Measurements from ENCODE around the gene SMG6.
A peak's percentile ranks its signal among the peaks of the same experiment; 100 is the strongest.

The SMG6 gene

DNA sequence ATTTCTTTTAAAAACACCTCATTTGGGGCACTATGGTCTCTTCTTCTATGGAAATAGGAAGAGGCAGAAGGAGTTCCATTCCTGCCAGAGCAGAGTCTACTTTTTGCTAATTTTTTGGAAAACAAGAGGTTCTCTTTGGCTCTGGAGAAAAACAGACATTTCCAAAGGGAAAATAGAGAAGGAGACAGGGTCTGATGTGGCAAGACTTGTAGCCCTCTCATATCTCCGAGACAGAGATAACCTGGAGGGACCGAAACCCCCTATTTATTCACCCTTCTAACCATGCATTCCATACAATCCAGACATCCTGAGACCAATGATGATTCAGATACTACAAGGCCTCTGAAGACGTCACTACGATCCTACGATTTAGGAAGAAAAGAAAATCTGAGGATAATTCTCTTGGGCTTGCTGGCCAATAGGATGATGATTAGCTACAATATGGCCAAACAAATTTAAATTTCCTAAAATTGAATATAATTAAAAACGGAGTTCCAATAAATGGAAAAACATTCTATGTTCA, 178.5 kb downstream of the SMG6 start:
- TF ChIP-seq, protein P1, sequence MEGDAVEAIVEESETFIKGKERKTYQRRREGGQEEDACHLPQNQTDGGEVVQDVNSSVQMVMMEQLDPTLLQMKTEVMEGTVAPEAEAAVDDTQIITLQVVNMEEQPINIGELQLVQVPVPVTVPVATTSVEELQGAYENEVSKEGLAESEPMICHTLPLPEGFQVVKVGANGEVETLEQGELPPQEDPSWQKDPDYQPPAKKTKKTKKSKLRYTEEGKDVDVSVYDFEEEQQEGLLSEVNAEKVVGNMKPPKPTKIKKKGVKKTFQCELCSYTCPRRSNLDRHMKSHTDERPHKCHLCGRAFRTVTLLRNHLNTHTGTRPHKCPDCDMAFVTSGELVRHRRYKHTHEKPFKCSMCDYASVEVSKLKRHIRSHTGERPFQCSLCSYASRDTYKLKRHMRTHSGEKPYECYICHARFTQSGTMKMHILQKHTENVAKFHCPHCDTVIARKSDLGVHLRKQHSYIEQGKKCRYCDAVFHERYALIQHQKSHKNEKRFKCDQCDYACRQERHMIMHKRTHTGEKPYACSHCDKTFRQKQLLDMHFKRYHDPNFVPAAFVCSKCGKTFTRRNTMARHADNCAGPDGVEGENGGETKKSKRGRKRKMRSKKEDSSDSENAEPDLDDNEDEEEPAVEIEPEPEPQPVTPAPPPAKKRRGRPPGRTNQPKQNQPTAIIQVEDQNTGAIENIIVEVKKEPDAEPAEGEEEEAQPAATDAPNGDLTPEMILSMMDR (IDR thresholded peaks at IDR 0.05) = no peak

DNA sequence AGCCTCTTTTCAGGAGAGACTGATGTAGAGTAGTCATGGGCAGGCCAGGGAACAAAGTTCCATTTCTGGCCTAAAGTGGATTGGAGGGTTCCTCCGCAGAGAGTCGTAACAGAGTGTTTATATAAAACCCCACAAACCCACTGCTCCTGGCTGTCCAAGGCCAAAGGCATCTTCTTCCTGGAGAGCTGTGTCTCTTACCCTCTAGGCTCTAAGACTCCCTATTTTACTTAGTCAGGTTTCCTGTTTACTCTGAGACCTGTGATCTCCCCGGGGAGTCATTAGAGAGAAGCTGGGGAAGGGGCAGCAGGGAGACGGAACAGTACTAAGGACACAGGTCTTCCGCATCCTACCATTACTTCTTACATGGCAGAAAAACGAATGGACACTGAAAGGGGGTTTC, 179.2 kb downstream of the SMG6 start:
- TF ChIP-seq, protein P1 (IDR thresholded peaks at IDR 0.05) = no peak

DNA sequence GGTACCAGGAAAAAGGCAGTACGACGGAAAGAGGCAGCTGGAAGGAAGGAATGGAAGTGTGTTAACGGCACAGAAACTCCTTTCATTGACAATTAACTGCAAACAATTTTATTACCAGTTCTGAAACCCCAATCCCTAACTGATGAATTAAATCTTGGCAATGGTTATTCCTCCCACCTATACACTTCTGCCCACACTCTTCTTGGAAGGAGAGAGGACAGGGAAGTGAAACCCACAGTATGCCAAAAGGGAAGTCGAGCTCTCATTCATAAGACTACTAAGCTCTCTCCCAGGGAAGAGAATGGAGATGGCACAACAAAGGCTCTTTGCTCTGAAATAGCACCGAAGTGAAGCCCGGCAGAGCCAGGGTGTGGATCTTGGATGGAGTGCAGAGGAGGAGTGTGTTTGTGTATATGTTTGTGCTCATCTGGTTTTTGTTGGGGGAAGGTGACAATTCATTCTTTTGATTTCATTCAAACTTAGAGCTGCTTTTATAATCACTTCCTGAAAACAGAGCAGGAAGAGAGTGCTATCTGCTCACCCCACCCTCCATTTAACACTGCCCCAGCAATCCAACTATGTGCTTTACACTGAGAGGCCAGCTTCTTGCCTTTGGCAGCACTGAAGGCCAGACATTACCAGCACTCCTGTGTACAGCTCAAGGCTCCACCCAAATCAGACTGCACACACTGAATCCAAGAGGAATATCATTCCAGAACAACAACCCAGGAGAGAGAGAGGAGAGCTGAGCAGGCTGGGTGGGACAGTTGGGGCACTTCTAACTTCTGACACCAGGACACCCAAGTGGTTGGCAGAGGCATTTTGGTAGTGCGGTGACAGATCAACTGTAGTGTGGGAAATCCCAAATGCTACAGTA, 180.0 kb downstream of the SMG6 start:
- TF ChIP-seq, protein P1 (IDR thresholded peaks at IDR 0.05) = no peak

DNA sequence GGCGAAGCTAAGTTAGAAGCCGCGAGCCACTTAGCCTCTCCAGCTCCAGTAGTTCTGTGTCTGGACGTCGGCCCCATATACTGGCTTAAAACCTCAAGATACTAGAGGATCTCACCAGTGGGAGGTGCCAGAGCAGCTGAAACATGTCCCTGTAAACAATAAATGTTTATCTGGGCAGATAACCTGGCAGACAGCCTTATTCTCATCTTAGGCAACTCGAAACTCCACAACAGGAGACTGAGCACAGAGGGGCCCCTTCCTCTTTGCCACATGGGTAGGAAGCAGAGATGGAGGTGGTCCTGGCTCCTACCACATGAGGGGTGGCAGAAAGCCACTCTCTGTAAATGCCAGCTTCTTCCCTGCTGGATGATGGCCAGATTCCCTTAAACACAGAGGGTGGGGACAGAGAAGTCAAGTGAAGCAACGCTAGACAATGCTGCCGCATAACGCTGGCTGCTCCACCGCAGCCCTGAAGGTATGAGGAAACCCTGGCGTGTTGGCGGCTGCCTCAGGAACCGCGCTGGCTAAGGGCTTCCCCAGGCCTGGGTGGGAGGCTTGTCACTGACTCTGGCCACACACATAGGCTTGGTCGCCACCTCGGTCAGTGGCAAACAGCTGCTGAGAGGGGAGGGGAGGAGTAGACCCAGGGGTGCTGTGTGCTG, 180.8 kb downstream of the SMG6 start:
- TF ChIP-seq, protein P1 (IDR thresholded peaks at IDR 0.05) = peak; percentile 43; the same call in 1 of the 2 replicates

DNA sequence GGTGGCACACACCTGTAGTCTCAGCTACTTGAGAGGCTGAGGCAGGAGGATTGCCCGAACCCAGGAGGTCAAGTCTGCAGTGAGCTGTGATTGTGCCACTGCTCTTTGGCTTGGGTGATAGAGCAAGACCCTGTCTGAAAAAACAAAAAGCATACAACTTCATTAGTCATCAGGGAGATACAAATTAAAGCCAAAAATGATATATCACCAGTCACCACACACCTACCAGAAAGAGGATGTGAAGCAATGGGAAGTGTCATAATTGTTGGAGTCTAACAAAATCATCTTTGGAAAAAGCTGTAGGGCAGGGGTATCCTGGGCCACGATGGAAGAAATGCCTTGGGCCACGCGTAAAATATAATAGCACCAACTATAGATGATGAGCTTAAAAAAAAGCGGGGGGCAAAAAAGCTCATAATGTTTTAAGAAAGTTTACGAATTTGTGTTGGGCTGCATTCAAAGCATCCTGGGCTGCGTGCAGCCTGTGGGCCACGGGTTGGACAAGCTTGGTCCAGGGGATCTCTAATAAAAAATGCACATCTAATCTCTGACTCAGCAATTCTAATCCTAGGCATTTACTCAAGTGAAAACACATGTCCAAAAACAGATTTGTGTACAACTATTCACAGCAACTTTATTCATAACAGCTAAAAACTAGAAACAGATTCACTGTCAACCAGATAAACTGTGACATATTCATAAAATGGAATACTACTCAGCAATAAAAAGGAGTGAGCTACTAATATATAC, 182.8 kb downstream of the SMG6 start:
- TF ChIP-seq, protein P1 (IDR thresholded peaks at IDR 0.05) = no peak

DNA sequence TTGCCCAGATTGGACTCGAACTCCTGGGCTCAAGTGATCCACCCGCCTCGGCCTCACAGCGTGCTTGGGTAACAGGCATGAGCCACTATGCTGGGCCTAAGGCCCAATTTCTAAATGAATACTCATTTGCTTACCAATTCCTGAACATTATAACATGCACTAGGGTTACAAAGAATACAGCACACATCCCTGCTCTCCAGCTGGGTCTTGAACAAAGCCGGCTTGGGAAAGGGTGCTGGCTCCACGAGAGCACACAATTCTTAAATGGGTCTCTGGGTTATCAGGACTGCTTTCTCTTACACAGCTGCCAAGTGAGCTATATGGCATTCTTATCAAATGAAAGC, 190.3 kb downstream of the SMG6 start:
- TF ChIP-seq, protein P1 (IDR thresholded peaks at IDR 0.05) = no peak

DNA sequence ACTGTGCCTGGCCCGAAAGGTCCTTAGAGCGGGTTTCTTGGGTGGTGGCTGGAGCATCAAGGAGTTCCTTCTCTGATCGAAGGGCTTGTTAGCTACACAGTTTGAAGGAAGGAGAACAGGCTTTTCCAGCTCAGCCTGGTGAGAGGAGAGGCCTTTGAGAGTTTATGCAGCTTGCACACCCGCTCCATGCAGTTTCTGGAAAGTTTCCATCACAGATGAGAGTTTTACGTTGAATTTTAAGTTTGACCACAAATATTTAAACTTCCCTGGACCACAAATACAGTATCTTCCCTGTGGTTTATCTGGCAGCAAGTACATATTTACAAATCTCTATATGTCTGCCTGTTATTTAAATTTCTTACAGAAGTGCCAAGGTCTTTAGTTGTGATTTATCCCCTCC, 191.9 kb downstream of the SMG6 start:
- TF ChIP-seq, protein P1 (IDR thresholded peaks at IDR 0.05) = no peak
